H1 (cell line): ENCODE data around the gene NFAM1.

Source experiments
- CREB1 ChIP-seq: IDR thresholded peaks from 2 replicates; pipeline ENCODE4 v1.6.1; 2012; ENCODE audit warnings: inconsistent platforms
- EP300 ChIP-seq, 2 experiments: IDR thresholded peaks; 1 replicate in 1 of 2; 2 replicates in 1 of 2; pipeline ENCODE4 v1.6.1; 2011 to 2012; ENCODE audit warnings: low read depth in 2 of 2, low read length in 2 of 2, mild to moderate bottlenecking in 2 of 2, borderline replicate concordance in 1 of 2, inconsistent platforms in 1 of 2, moderate library complexity in 1 of 2
- KDM5A ChIP-seq: fragments of 200-600 bp; IDR thresholded peaks from 2 replicates; pipeline ENCODE4 v1.7.1; 2012; ENCODE audit warnings: mild to moderate bottlenecking, low read length, inconsistent platforms, mixed read lengths
- POLR2AphosphoS5 ChIP-seq: IDR thresholded peaks from 2 replicates; pipeline ENCODE4 v1.6.1; 2011; ENCODE audit warnings: low read depth, low read length
- TF ChIP-seq, protein P1 (sequence below): IDR thresholded peaks from 2 replicates; pipeline ENCODE4 v1.6.1; 2012; ENCODE audit warnings: inconsistent platforms
- TF ChIP-seq, protein P2 (sequence below), 3 experiments: IDR thresholded peaks; 1 replicate in 2 of 3; 2 replicates in 1 of 3; pipeline versions ENCODE4 v1.5.1 to v1.6.1; 2011; ENCODE audit warnings: low read length in 3 of 3, mild to moderate bottlenecking in 3 of 3, inconsistent platforms in 2 of 3, low read depth in 1 of 3, moderate library complexity in 1 of 3; ENCODE audit not compliant: insufficient read depth in 1 of 3; ENCODE audit errors: control extremely low read depth in 1 of 3

GRCh38 chr22:42343121-42343454, 89.1 kb downstream of the NFAM1 start:
- TF ChIP-seq, protein P1, sequence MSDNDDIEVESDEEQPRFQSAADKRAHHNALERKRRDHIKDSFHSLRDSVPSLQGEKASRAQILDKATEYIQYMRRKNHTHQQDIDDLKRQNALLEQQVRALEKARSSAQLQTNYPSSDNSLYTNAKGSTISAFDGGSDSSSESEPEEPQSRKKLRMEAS, result peak; percentile 44; the same call in 1 of the 2 replicates
- TF ChIP-seq, protein P2, sequence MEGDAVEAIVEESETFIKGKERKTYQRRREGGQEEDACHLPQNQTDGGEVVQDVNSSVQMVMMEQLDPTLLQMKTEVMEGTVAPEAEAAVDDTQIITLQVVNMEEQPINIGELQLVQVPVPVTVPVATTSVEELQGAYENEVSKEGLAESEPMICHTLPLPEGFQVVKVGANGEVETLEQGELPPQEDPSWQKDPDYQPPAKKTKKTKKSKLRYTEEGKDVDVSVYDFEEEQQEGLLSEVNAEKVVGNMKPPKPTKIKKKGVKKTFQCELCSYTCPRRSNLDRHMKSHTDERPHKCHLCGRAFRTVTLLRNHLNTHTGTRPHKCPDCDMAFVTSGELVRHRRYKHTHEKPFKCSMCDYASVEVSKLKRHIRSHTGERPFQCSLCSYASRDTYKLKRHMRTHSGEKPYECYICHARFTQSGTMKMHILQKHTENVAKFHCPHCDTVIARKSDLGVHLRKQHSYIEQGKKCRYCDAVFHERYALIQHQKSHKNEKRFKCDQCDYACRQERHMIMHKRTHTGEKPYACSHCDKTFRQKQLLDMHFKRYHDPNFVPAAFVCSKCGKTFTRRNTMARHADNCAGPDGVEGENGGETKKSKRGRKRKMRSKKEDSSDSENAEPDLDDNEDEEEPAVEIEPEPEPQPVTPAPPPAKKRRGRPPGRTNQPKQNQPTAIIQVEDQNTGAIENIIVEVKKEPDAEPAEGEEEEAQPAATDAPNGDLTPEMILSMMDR (IDR thresholded peaks at IDR 0.05; ENCODE audit: control extremely low read depth in 1 of 3, insufficient read depth in 1 of 3, low read depth in 1 of 3, low read length in 3 of 3), result no peak
- TF ChIP-seq KDM5A, result no peak
- no peak for TF ChIP-seq EP300 (IDR thresholded peaks at IDR 0.05; ENCODE audit: borderline replicate concordance in 1 of 2, low read depth in 2 of 2, low read length in 2 of 2)
- TF ChIP-seq POLR2AphosphoS5, result no peak
- TF ChIP-seq CREB1, result no peak
